Testis (tissue), 2 donors: ENCODE data around the gene SEPTIN2.

Source experiments
- CTCF ChIP-seq, 3 experiments: fragments of 450-650 bp in 2 of 3; fragments of 200-600 bp in 1 of 3; sonication (generic) in 1 of 3; IDR thresholded peaks; one replicate each; pipeline ENCODE4 v1.5.1; 2016 to 2019; ENCODE audit warnings: antibody characterized with exemption in 3 of 3, mild to moderate bottlenecking in 2 of 3, moderate library complexity in 1 of 3
- POLR2A ChIP-seq: fragments of 450-650 bp; IDR thresholded peaks from one replicate; pipeline ENCODE4 v1.6.1; 2017; ENCODE audit warnings: antibody characterized with exemption, mild to moderate bottlenecking, moderate library complexity

- TF ChIP-seq POLR2A = peak; percentile 20
- no peak for TF ChIP-seq CTCF (IDR thresholded peaks at IDR 0.05)
Measured at GRCh38 chr2:241355983-241356870, 40.5 kb downstream of the SEPTIN2 start, which contains the start of gene FARP2.
